Ovary (tissue), 3 donors: ENCODE results near the gene RPP30.

Experiments used
- POLR2A ChIP-seq: fragments of 450-650 bp; IDR thresholded peaks from one replicate; pipeline ENCODE4 v1.6.1; 2017; ENCODE audit warnings: antibody characterized with exemption, mild to moderate bottlenecking, moderate library complexity
- TF ChIP-seq, protein P1 (sequence below), 3 donors: fragments of 450-650 bp in 2 of 3; fragments of 200-600 bp in 1 of 3; IDR thresholded peaks; one replicate each; pipeline versions ENCODE4 v1.5.1 to v1.8.0; 2016 to 2022; ENCODE audit warnings: antibody characterized with exemption in 3 of 3, mild to moderate bottlenecking in 1 of 3
- donor health status: DM: no; HTN: no; CAD: no.

DNA sequence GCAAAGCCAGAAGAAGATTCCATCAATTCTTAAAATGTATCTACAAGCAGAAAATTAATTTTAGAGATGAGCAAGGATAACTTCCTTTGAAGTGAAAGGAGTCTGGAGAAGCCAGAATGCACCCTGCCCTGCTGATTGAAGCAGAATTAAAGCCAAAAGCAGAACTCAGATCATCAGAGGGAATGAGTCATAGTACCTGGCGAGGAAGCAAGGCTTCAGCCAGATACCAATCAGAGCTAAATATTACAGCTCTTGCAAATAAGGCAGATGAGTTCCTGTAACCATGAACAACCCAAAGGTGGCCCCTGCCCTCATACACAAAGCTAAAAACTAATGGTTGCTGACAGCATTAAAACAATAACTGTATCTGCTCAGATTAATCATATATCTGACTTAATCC is 24.3 kb upstream of the RPP30 start:
- TF ChIP-seq, protein P1, sequence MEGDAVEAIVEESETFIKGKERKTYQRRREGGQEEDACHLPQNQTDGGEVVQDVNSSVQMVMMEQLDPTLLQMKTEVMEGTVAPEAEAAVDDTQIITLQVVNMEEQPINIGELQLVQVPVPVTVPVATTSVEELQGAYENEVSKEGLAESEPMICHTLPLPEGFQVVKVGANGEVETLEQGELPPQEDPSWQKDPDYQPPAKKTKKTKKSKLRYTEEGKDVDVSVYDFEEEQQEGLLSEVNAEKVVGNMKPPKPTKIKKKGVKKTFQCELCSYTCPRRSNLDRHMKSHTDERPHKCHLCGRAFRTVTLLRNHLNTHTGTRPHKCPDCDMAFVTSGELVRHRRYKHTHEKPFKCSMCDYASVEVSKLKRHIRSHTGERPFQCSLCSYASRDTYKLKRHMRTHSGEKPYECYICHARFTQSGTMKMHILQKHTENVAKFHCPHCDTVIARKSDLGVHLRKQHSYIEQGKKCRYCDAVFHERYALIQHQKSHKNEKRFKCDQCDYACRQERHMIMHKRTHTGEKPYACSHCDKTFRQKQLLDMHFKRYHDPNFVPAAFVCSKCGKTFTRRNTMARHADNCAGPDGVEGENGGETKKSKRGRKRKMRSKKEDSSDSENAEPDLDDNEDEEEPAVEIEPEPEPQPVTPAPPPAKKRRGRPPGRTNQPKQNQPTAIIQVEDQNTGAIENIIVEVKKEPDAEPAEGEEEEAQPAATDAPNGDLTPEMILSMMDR (IDR thresholded peaks at IDR 0.05): no peak
- TF ChIP-seq POLR2A: no peak
